Activated naive CD8-positive, alpha-beta T cell treated with anti-CD3 and anti-CD28 coated beads, Interleukin-2, amount 10 ng/mL, durations not matched to agents 7 days and 5 days (primary cell): ENCODE measurements around the gene MAFG. TPM values are rescaled to one million over a fixed set of nuclear protein-coding genes. Genes with fewer than 3 reads are reported as not detected.

Source experiments
- ATAC-seq: fragments of 150-1000 bp; cut with Tn5 transposase; one replicate; pipeline ENCODE4 v1.10.0; 2021; ENCODE audit warnings: low read depth, moderate library complexity
- POLR2A ChIA-PET: fragments of 350-600 bp; sonication (Branson Sonifier 250); formaldehyde crosslinking; loops from one replicate; lab custom pipeline; 2021; ENCODE audit warnings: antibody characterized with exemption; lab: Charles Lee
- DNase-seq: peaks from one replicate; pipeline ENCODE4 v3.0.0; 2021
- H3K27ac Mint-ChIP-seq: one replicate; pipeline ENCODE4 v1.8.0; 2022; ENCODE audit warnings: mild to moderate bottlenecking, mixed read lengths
- H3K27me3 Mint-ChIP-seq: one replicate; pipeline ENCODE4 v1.8.0; 2022; ENCODE audit warnings: mild to moderate bottlenecking, moderate library complexity, mixed read lengths
- H3K36me3 Mint-ChIP-seq: one replicate; pipeline ENCODE4 v1.8.0; 2021; ENCODE audit warnings: mild to moderate bottlenecking, mixed read lengths
- H3K4me1 Mint-ChIP-seq: one replicate; pipeline ENCODE4 v1.8.0; 2021; ENCODE audit warnings: mixed read lengths
- H3K4me3 Mint-ChIP-seq: one replicate; pipeline ENCODE4 v1.8.0; 2022; ENCODE audit warnings: mild to moderate bottlenecking, moderate library complexity, mixed read lengths
- H3K9me3 Mint-ChIP-seq: one replicate; pipeline ENCODE4 v1.8.0; 2021; ENCODE audit warnings: mixed read lengths
- total RNA-seq, 2 experiments: library from RNA; stranded (reverse); gene quantifications; one replicate each; pipeline ENCODE4 v1.2.3, GENCODE V29; 2021

Gene MAFG
- total RNA-seq, 2 experiments from 2014 or later: 18.3 to 20.4 TPM

DNA sequence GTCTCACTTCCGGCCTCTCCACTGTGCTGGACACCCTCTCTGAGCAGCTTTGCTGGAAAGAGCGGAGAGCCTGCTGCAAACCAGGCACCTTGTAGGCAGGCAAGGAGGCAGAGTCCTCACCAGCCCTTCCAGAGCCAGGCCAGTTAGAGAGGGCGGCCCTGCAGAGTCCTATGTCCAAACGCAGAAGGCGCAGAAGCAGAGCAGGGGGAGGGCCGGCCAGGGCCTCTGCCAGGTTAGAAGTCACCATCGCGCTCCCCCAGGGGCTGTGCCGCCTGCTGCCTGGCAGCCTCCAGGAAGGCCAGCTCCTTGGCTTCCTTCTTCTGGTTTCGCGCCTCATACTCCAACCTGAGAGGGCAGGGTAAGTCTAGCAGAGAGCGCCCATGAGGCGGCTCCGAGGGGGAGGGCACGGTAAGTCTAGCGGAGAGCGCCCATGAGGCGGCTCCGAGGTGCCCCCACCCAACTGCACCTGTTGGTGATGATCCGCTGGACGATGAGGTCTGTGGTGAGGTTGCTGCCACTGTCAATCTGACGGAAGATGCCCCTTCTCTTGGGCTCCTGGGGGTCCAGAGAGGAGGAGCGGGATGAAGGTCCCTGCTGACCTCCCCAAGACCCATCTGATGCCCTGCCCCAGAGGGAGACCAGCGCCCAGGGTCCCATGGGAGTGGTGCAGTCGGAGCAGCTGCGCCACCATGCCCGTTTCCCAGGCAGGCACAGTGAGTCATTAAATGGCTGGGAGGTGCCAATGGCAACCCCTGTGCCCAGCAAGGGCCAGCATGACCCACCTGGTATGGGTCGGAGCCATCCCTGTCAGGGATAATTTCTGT, 22.7 kb downstream of the MAFG start:
- H3K36me3 Mint-ChIP-seq: peaks cover 9% of the 10 kb centered on the region
- H3K4me1 Mint-ChIP-seq: peaks cover 2% of the 10 kb centered on the region
- peaks cover 11% of the 10 kb centered on the region for H3K27me3 Mint-ChIP-seq
- POLR2A ChIA-PET: no interaction called here
- DNase-seq: no peak
- H3K4me3 Mint-ChIP-seq: no peak overlapping the region
- no peak overlapping the region for H3K27ac Mint-ChIP-seq
- no peaks in the 10 kb centered on the region for H3K9me3 Mint-ChIP-seq
- ATAC-seq: no peak

DNA sequence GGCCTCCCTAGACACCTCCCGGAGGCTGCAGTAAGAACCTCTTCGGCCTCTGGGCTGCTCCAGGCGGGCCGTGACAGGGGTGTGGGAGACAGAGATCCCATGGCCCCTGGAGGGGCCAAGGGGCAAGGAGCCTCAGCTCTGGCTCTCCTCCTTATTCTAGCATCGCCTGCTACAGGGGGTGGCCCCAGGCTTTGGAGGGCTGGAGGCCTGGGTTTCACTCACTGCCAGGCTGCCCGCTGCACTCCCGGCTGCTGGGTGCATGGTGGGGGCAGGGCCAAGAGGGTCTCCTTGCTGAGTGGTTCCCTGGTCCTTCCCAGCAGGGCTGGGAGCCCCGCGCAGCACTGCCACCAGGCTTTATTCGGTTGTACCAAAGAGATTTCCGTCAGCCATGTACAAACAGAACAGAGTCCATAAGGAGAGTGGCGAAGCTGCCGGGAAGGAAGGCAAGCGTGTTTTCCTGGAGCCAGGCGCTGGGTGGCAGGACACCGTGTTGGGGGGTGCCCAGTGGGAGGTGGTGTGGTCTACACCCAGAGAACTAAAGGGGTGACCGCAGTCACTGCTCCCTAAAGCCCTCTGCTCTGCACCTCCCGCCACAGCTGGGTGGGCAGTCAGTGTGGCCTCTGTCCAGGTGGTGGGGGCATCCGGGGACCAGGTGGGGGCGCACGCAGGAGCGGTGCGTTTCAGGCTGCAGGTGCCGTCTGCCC, 23.5 kb downstream of the MAFG start:
- DNase-seq: no peak
- Mint-ChIP-seq H3K9me3 (no peaks in the 10 kb centered on the region), H3K27me3 (peaks cover 11% of the 10 kb centered on the region), H3K36me3 (peaks cover 9% of the 10 kb centered on the region), H3K4me3 (no peak overlapping the region), H3K27ac (no peak overlapping the region), H3K4me1 (peaks cover 2% of the 10 kb centered on the region)
- ATAC-seq: no peak
- POLR2A ChIA-PET: no interaction called here

DNA sequence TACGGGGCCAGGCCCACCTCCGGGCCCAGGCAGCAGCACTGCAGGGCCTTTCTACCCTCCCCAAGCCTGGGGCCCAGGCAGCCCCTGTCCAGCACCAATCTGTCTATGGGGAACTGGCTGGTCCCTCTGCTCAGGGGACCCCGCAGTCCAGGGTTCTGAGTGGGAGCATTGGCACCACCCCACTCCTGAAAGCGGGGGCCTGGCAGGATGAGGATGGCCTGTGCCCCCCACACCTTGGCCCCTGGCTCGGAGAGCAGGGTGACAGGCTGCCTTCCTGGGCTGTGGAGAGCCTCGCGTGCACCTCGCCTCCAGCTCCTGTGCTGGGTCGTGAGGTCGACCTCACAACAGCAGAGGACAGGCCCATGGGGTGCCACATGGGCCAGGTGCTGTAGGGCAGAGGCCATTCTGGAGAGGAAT, 24.1 kb downstream of the MAFG start:
- H3K9me3 Mint-ChIP-seq: no peaks in the 10 kb centered on the region
- POLR2A ChIA-PET: no interaction called here
- H3K4me3 Mint-ChIP-seq: no peak overlapping the region
- DNase-seq (no peak), ATAC-seq (no peak)
- peaks cover 9% of the 10 kb centered on the region for H3K36me3 Mint-ChIP-seq
- peaks cover 11% of the 10 kb centered on the region for H3K27me3 Mint-ChIP-seq
- no peak overlapping the region for H3K27ac Mint-ChIP-seq
- H3K4me1 Mint-ChIP-seq: peaks cover 2% of the 10 kb centered on the region

DNA sequence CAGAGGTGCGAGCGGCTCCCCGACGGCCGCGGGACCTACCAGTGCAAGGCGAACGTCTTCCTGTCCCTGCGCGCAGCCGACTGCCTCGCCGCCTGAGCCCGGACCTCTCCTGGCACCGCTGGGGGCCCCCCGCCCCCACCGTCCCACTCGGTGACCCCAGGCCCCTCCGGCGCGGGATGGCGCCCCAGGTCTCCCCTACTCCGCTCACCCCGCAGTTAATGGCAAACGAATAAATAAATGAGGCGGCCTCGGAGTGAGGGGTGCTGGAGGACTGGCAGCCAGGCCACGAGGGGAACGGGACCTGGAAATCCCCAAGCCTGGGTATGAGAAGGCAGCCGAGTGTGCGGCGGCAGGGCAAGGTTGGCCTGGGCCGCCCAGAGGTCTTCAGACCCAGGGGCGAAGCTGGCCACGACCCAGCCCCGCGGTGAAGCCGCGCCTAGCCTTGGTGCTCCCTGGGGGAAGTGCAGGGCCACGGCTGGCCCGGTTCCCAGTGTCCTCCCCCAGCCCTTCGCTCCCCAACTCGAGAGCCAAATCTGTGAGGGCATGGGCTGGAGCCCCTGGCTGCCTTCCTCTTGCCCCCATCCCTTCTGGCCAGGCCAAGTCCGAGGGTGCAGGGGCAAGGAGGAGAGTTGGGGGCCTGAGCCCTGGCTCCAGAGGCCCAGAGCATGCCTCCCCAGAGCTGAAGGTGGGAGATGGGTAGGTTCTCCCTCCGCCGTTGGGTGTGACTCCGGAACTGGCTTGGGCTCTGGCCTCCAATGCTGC, 24.7 kb downstream of the MAFG start:
- Mint-ChIP-seq H3K36me3 (peaks cover 9% of the 10 kb centered on the region), H3K4me1 (peaks cover 2% of the 10 kb centered on the region), H3K27ac (no peak overlapping the region), H3K9me3 (no peaks in the 10 kb centered on the region), H3K27me3 (peaks cover 11% of the 10 kb centered on the region), H3K4me3 (no peak overlapping the region)
- POLR2A ChIA-PET: interaction anchor here (2.3 kb wide), 1 partner anchor 11 kb away, joined by 7 read pairs; the partner anchor contains the start of genes ALYREF and ANAPC11
- DNase-seq: no peak
- peak; percentile 56 for ATAC-seq

DNA sequence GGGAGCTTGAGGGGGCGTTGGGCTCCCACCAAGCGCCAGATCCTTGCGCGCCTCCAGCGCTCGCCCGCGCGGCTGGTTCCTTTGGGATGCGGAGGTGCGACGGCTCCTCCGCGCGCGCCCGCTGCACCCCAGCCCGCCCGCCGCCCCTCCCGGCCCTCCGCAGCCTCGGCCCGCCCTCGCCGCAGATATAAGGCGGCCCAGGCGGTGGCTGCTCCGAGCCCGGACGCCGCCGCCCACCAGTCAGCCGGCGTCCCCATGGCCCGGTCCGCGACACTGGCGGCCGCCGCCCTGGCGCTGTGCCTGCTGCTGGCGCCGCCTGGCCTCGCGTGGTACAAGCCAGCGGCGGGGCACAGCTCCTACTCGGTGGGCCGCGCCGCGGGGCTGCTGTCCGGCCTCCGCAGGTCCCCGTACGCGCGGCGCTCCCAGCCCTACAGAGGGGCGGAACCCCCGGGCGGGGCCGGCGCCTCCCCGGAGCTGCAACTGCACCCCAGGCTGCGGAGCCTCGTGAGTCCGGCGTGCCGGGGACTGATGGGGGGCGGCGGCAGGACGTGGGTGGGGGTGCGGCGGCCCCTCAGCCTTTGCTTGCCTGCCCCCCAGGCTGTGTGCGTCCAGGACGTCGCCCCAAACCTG, 25.4 kb downstream of the MAFG start, which contains the start of gene NPB:
TSS of gene NPB (plus strand) at position 216 of the 630 bp plus-strand sequence. CDS start at position 256, 40 bp downstream.
- H3K4me1 Mint-ChIP-seq: peaks cover 2% of the 10 kb centered on the region
- peaks cover 9% of the 10 kb centered on the region for H3K36me3 Mint-ChIP-seq
- H3K27me3 Mint-ChIP-seq: peaks cover 11% of the 10 kb centered on the region
- H3K4me3 Mint-ChIP-seq: no peak within 1 kb of the TSS
- POLR2A ChIA-PET: interaction anchor here (2.3 kb wide), 1 partner anchor 10 kb away, joined by 7 read pairs; the partner anchor contains the start of genes ALYREF and ANAPC11
- no peaks in the 10 kb centered on the region for H3K9me3 Mint-ChIP-seq
- DNase-seq: no peak
- ATAC-seq: peak; percentile 52
- no peak within 1 kb of the TSS for H3K27ac Mint-ChIP-seq

DNA sequence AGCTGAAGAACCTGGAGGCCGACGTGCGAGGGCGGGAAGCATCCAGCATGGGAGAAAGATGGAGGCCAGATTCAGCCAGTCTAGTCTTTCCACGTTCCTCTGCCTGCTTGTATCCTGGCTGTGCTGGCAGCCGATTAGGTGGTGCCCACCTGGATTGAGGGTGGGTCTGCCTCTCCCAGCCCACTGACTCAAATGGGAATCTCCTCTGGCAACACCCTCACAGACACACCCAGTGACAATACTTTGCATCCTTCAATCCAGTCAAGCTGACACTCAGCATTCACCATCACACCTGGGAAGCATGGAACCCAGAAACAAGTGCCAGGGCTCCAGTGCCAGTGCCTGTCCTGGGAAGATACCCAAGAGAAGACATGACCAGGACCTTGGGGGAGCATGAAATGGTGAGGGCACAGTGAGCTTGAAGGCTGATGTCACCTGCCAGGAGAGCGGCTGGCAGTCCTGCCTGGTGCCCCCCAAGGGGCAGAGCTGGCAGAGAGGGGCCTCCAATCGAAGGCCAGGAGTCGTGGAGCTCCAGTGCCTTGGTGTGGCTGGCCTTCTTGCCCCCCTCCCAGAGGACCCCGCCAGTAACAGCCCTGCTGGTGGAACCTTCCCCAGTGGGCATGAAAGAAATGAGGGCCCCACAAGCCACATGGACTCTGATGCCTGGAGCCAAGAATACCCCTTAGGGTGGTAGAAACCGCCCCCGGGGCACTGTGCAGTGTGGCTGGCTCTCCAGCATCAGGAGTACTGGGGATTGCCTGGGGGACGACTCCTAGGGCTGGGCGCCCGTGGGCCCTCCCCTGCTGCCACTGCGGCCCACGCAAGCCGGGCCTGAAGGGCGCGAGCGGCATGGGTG, 26.1 kb downstream of the MAFG start:
- no peaks in the 10 kb centered on the region for H3K9me3 Mint-ChIP-seq
- no peak for DNase-seq
- POLR2A ChIA-PET: interaction anchor here (0.6 to 2.3 kb wide), 2 partner anchors 9 to 393 kb away, joined by 4 to 7 read pairs; partner anchors contain the start of genes ALYREF and ANAPC11
- H3K27ac Mint-ChIP-seq: no peak overlapping the region
- H3K27me3 Mint-ChIP-seq: peaks cover 11% of the 10 kb centered on the region
- ATAC-seq: peak; percentile 15
- peaks cover 2% of the 10 kb centered on the region for H3K4me1 Mint-ChIP-seq
- no peak overlapping the region for H3K4me3 Mint-ChIP-seq
- H3K36me3 Mint-ChIP-seq: peaks cover 9% of the 10 kb centered on the region

DNA sequence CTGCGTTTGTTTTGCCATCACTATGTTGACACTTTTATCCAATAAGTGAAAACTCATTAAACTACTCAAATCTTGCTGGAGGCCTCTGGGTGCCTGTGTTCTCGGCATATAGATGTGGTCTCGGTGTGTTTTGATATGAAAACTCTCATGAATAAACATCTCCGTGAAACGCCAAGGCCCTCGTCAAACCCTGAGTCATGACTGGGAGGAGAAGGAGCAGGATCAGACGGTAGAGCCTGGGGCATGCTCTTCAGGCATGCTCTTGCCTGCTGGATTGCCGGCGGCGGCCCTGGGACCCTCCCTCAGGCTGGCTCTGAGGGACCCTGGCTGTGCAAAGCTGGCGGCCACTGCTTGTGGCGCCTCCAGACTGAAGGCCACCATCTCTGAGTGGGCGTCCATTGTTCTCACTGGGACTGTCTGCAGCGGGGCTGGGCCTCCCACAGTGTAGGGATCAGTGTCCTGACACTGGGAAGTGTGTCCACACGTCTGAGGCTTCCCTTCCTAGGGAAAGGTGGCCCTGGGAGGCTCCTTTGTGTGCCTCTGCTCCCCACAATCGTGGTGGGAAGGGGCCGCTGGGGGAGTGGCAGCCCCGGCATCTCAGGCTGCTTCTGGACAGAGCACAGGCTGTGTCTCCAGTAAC, 27.2 kb downstream of the MAFG start:
- Mint-ChIP-seq H3K27me3 (peaks cover 11% of the 10 kb centered on the region), H3K27ac (no peak overlapping the region), H3K9me3 (no peaks in the 10 kb centered on the region), H3K4me1 (peaks cover 2% of the 10 kb centered on the region), H3K36me3 (peaks cover 9% of the 10 kb centered on the region), H3K4me3 (no peak overlapping the region)
- DNase-seq (no peak), ATAC-seq (no peak)
- POLR2A ChIA-PET: interaction anchor here (2.3 kb wide), 1 partner anchor 8 kb away, joined by 7 read pairs; the partner anchor contains the start of genes ALYREF and ANAPC11

DNA sequence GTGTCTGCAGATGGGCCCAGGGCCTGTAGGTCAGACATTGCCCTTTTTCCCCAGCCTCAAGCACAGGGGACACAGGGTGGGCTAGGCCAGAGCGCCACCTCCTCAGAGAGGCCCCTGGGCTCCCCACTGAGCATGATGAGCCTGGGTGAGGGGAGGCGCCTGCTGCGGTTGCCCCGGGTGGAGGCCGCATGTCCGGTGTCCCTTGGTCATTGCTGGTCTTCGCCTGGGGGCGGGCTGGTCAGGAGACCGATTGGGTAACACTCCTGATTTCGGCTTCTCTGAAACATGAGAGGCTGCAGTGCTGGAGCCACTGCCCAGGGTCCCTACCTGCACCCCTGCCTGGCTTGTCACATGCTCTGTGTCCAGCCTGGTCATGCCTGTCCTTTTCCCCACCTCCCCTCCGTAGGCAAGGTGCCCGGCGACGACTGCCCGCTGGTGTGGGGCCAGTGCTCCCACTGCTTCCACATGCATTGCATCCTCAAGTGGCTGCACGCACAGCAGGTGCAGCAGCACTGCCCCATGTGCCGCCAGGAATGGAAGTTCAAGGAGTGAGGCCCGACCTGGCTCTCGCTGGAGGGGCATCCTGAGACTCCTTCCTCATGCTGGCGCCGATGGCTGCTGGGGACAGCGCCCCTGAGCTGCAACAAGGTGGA, 27.9 kb downstream of the MAFG start:
- Mint-ChIP-seq H3K4me3 (no peak overlapping the region), H3K9me3 (no peaks in the 10 kb centered on the region), H3K4me1 (peaks cover 2% of the 10 kb centered on the region), H3K27me3 (peaks cover 11% of the 10 kb centered on the region), H3K36me3 (peaks cover 9% of the 10 kb centered on the region), H3K27ac (no peak overlapping the region)
- DNase-seq: no peak
- no peak for ATAC-seq
- POLR2A ChIA-PET: no interaction called here

DNA sequence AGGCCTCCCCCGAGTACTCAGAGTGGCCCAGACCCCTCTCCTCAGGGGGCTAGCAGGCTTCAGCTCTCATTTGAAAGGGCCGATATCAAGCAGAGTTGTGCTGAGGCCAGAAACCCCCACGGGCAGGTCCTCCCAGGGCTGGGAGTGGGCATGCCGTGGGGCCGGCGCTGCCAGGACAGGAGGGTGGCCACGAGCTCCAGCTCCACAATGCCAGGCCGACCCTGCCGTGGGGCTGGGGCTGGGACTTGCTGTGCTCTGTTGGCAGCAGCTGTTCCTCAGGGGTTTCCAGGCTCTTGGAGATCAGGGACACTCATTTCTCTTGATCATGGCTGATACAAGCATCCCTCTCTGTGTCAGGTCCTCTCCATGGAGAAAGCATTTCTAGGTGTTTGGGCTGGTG, 28.6 kb downstream of the MAFG start:
- Mint-ChIP-seq H3K27ac (no peak overlapping the region), H3K36me3 (peaks cover 9% of the 10 kb centered on the region), H3K4me3 (no peak overlapping the region), H3K9me3 (no peaks in the 10 kb centered on the region), H3K27me3 (peaks cover 11% of the 10 kb centered on the region), H3K4me1 (peaks cover 2% of the 10 kb centered on the region)
- DNase-seq: no peak
- POLR2A ChIA-PET: no interaction called here
- ATAC-seq: no peak

DNA sequence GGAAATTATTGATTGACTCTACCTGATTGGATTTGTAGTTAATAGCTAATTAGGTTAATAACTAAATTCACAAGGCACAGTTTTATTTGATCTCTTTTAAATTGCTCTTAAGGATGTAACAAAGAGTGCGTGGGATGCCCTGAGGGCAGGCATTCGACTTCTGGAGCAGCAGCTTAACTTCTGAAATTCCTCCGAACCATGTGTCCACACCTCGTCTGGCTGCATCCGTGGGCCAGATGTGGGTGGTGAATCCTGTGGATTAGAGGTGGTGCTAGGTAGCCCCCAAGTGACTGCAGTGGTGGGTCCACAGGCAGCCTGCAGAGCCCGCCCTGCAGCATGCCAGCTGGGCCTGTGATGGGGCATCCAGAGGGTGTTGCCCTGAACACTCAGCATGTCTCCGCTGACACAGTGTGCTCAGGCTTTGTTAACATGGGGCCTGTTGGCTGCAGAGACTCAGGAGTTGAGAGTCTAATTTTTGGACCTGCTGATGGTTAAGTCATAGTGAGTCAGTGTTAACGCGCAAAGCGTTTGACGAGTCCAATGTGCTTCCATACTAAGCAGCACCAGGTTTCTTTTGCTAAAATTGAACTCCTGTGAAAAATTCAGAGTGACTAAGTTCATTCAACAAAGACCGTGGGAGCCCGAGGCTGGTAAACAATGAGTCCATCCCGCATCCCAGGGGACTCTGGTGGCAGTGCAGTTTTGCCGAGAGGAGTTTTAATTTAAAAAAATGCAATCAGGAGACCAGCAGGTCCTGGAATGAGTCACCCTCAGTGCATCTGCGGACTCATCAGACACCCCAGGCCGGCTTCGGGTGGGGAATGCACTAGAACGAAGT, 29.3 kb downstream of the MAFG start:
- H3K4me3 Mint-ChIP-seq: no peak overlapping the region
- POLR2A ChIA-PET: interaction anchor here (0.7 kb wide), 1 partner anchor 13 kb away, joined by 3 read pairs; the partner anchor contains the start of gene PCYT2
- DNase-seq: no peak

DNA sequence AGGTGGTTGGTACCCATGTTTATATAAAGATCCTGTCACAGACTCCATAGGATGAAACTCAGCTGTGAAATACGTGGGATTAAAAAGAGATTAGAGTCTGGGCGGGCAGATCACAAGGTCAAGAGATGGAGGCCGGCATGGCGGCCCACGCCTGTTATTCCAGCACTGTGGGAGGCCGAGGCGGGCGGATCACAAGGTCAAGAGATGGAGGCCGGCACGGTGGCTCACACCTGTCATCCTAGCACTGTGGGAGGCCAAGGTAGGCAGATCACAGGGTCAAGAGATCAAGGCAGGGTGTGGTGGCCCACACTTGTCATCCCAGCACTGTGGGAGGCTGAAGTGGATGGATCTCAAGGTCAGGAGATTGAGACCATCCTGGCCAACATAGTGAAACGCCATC, 32.1 kb downstream of the MAFG start:
- POLR2A ChIA-PET: no interaction called here
- no peak for ATAC-seq
- peaks cover 1% of the 10 kb centered on the region for H3K4me1 Mint-ChIP-seq
- H3K9me3 Mint-ChIP-seq: no peaks in the 10 kb centered on the region
- no peak overlapping the region for H3K27ac Mint-ChIP-seq
- no peak for DNase-seq
- no peaks in the 10 kb centered on the region for H3K27me3 Mint-ChIP-seq
- H3K36me3 Mint-ChIP-seq: peaks cover 9% of the 10 kb centered on the region
- no peak overlapping the region for H3K4me3 Mint-ChIP-seq

More for the DNA sequence above, 29.3 kb downstream of the MAFG start:
- no peak for ATAC-seq
- no peak overlapping the region for H3K27ac Mint-ChIP-seq
- peaks cover 4% of the 10 kb centered on the region for H3K4me1 Mint-ChIP-seq
- H3K36me3 Mint-ChIP-seq: peaks cover 9% of the 10 kb centered on the region
- no peaks in the 10 kb centered on the region for H3K9me3 Mint-ChIP-seq
- peaks cover 11% of the 10 kb centered on the region for H3K27me3 Mint-ChIP-seq
